ENCODE data around the gene TBC1D32. TPM values are rescaled to one million over a fixed set of nuclear protein-coding genes. Genes with fewer than 3 reads are reported as not detected.
"Not testable (repeated sequence)": the region's sequence is repeated elsewhere in the genome, so short reads cannot be mapped to it uniquely, and the experiment has no call there.

Gene TBC1D32
- polyA plus RNA-seq, 1 donor = 4.1 TPM

GRCh38 chr6:121223212-121223611 lies 111.1 kb downstream of the TBC1D32 start:
- no peak for DNase-seq

DNA sequence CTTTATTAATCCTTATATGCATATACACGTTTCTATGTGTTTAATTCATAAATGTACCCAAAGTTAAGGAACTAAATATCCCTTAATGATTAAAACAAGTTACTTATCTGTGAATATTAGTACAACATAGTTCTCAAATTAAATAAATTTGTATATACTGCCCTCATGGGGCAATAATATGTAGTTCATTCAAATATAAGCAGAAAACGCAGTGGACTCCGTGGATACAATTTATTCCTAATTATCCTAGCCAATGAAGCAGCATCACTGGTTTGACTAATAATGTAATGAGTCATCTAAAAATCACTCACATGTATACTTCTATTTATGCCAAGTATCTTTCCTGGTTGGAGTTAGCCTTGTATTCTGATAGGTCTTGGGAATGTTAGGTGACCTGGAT lies 111.6 kb downstream of the TBC1D32 start:
- no peak for DNase-seq

- no peak for DNase-seq
These were observed 117.4 kb downstream of the TBC1D32 start for GRCh38 chr6:121216928-121217327.

DNA sequence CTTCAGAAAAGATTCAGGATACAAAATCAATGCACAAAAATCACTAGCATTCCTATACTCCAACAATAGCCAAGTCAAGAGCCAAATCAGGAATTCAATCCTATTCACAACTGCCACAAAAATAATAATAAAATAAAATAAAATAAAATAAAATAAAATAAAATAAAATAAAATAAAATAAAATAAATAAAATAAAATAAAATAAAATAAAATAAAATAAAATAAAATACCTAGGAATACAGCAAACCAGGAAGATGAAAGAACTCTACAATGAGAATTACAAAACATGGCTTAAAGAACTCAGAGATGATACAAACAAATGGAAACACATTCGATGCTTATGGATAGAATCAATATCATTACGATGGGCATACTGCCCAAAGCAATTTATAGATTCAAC lies 120.9 kb downstream of the TBC1D32 start:
- DNase-seq = not testable (repeated sequence)

DNA sequence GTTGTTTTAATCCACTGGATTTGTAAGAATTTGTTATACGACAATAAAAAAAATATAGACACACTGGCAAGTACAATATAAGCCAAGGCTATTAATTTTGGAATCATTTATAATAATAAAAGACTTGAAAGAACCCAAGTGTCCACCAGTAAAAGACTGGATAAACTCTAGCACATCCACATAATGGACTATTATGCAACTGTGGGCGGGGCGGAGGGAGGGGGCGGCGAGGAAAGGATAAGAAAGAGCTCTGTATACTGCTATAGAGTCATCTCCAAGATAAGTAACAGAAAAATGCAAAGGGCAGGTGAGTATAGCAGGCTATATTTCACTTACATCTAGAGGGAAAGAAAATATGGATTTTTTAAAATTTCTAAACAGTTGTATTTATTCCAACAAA lies 123.3 kb downstream of the TBC1D32 start:
- DNase-seq = no peak

GRCh38 chr6:121205569-121205968 lies 128.7 kb downstream of the TBC1D32 start:
- no peak for DNase-seq

GRCh38 chr6:121201105-121201504 lies 133.2 kb downstream of the TBC1D32 start:
- no peak for DNase-seq

- not testable (repeated sequence) for DNase-seq
These were observed 138.2 kb downstream of the TBC1D32 start for GRCh38 chr6:121196042-121196441.

GRCh38 chr6:121190122-121190521 lies 144.2 kb downstream of the TBC1D32 start:
- DNase-seq = no peak

GRCh38 chr6:121188356-121188755 lies 145.9 kb downstream of the TBC1D32 start:
- DNase-seq = no peak

- no peak for DNase-seq
These were observed 146.5 kb downstream of the TBC1D32 start for GRCh38 chr6:121187833-121188200.

- no peak for DNase-seq
These were observed 147.0 kb downstream of the TBC1D32 start for GRCh38 chr6:121187200-121187832.

DNA sequence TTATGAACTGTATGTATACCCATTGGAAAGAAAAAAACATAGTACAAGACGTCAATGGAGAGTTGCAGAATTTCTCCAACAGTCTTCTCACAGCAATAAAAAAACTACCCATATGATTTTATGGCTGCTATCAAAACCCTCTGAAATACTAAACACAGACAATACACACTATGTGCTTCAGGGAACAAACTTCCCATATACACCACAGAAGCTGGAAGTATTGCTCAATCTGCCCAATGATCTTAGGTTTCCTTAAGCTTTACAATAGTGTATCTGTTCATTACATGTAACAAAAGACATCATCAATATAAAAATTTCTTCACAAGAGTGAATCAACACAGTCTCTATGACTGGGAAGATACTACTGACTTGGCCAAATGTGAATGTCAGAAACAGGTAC lies 150.5 kb downstream of the TBC1D32 start:
- no peak for DNase-seq

- DNase-seq = no peak
These were observed 158.5 kb downstream of the TBC1D32 start for GRCh38 chr6:121175827-121176226.

DNA sequence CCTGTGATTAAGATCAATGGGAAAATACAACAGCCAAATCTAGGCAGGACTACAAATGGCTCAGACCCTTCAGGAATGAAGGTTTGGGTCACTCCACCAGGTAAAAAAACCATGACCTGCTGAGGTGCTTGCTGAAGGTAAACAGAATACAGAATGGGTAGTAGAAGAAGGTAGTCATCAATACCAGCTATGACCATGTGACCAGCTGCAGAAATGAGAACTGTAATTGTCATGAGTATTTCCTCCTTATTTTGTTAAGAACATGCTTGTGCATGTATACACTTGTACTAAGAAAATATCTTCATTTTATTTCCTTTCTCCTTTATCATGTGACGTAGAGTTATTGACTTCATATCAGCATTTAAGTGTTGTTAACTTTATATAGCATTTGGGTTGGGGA lies 161.8 kb downstream of the TBC1D32 start:
- DNase-seq = not testable (repeated sequence)

- no peak for DNase-seq
These were observed 162.4 kb downstream of the TBC1D32 start for GRCh38 chr6:121171879-121172278.

DNA sequence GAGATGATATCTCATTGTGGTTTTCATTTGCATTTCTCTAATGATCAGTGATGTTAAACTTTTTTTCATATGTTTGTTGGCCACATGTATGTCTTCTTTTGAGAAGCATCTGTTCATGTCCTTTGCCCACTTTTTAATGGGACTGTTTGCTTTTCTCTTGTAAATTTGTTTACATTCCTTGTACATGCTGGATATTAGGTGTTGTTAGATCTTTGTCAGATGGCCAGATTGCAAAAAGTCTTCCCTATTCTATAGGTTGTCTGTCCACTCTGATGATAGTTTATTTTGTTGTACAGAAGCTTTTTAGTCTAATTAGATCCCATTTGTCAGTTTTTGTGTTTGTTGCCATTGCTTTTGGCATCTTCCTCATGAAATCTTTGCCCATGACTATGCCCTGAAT lies 172.4 kb downstream of the TBC1D32 start:
- DNase-seq = no peak

DNA sequence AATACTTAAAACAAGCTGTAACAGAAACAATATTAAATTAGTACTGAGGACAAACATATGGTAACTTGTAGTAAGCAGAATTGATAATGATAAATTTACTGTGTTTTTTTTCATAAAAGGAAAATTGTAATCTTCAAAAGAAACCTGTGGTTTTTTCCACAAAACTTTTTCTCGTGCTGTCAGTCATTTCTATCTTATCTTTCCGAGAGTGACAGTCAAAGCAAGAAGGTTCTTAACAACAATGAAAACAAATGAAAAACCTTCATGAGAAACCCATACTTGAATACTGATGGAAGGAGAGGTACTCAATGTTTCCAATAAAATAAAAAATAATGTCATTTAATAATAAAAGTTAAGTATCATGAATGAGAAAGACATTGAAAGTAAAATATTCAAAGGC lies 174.0 kb downstream of the TBC1D32 start:
- no peak for DNase-seq

DNA sequence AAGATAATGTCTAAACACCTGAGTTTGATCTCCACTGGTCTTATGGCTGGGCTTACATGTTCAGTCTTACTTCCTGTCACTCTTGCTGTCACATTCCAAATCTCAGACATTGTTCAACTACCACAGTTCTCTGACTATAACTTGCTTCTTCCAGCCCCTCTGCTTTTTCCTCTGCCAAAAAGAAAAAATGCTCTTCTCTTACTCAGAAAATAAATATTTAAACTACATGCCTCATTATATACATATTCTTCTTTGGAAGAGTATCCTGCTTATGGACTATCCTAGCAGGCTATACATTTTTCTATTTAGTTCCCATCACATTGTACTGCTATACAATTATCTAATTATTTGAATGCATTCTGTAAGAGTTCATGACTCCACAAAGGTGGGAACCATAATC lies 175.4 kb downstream of the TBC1D32 start:
- DNase-seq = no peak

DNA sequence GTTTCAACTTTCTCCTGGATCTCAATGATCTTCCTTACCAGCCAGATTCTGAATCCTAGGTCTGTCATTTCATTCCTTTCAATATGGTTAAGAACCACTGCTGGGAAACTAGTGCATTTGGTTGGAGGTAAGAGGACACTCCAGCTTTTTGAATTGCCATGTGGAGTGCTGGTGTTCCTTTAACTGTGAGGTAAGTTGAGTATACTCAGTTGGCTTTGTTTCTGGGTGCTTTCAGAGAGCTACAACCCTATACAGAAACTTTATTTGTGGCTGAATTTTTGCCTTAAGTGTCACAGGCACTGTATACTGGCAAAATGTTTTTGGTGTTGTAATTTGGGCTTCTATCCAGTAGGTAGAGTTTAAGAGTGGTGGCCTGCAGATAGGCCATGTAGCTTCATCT lies 175.8 kb downstream of the TBC1D32 start:
- no peak for DNase-seq

GRCh38 chr6:121157906-121158305 lies 176.4 kb downstream of the TBC1D32 start:
- DNase-seq = no peak

- DNase-seq = no peak
These were observed 190.8 kb downstream of the TBC1D32 start for GRCh38 chr6:121143476-121143875.

- no peak for DNase-seq
These were observed 192.2 kb downstream of the TBC1D32 start for GRCh38 chr6:121142093-121142492.

- no peak for DNase-seq
These were observed 198.9 kb downstream of the TBC1D32 start for GRCh38 chr6:121135425-121135824.

GRCh38 chr6:121134922-121135321 lies 199.4 kb downstream of the TBC1D32 start:
- DNase-seq = no peak

All from hindlimb muscle (tissue), 1 donor.